ENCODE measurements around the gene CENPN.

- TF ChIP-seq CTCF (optimal IDR thresholded peaks at IDR 0.05 in 1 of 3, IDR thresholded peaks at IDR 0.05 in 1 of 3, conservative IDR thresholded peaks at IDR 0.05 in 1 of 3; ENCODE audit: extremely low read depth in 1 of 3, insufficient read depth in 2 of 3, low read length in 3 of 3) = no peak
- TF ChIP-seq EZH2 (IDR thresholded peaks at IDR 0.05; ENCODE audit: low read length) = no peak
These were observed 29.8 kb downstream of the CENPN start for GRCh38 chr16:81036751-81037350.

Data from keratinocyte (primary cell).